ENCODE measurements around the gene RAPSN. TPM values are rescaled to one million over a fixed set of nuclear protein-coding genes. Genes with fewer than 3 reads are reported as not detected.

The RAPSN gene
- total RNA-seq, 1 experiment from 2014 or later = not detected

GRCh38 chr11:47396049-47396320 is 53.0 kb downstream of the RAPSN start:
- Histone ChIP-seq H2AFZ (ENCODE audit: low read length) (no peak overlapping the region), H3K9me3 (ENCODE audit: low read length) (no peaks in the 10 kb centered on the region), H3K4me3 (ENCODE audit: low read length) (no peak overlapping the region), H3K9ac (ENCODE audit: low read length) (no peak overlapping the region), H3K27ac (ENCODE audit: low read length) (no peak overlapping the region), H3K4me2 (ENCODE audit: low read length) (no peak overlapping the region), H4K20me1 (ENCODE audit: low read length) (no peaks in the 10 kb centered on the region), H3F3A (ENCODE audit: low read length, unreplicated experiment) (no peaks in the 10 kb centered on the region), H3K36me3 (ENCODE audit: low read depth, low read length) (no peaks in the 10 kb centered on the region), H3K9me2 (replicated peaks; ENCODE audit: low read length) (no peaks in the 10 kb centered on the region), H3K4me1 (ENCODE audit: insufficient read depth, low read length) (no peaks in the 10 kb centered on the region), H3K27me3 (ENCODE audit: low read length) (no peaks in the 10 kb centered on the region), H3K79me2 (ENCODE audit: low read length) (no peaks in the 10 kb centered on the region)
- TF ChIP-seq CTCF (conservative IDR thresholded peaks at IDR 0.05; ENCODE audit: low read depth, low read length) (no peak), EZH2 (IDR thresholded peaks at IDR 0.05; ENCODE audit: low read length, unreplicated experiment) (no peak), EZH2phosphoT487 (IDR thresholded peaks at IDR 0.05; ENCODE audit: borderline replicate concordance, low read length) (no peak)
- BruUV-seq (replicated peaks) = no TSS peak
- CTCF ChIA-PET = no interaction called here
- ATAC-seq = no peak
- intact Hi-C loops (cut with micrococcal nuclease) = no loop called here
- DNase-seq = no peak
- POLR2A ChIA-PET (ENCODE audit: unreplicated experiment) = no interaction called here

- Histone ChIP-seq H3K9ac (ENCODE audit: low read length) (no peak overlapping the region), H3K27me3 (ENCODE audit: low read length) (no peaks in the 10 kb centered on the region), H3K27ac (ENCODE audit: low read length) (no peak overlapping the region), H3K4me3 (ENCODE audit: low read length) (no peak overlapping the region), H3K9me3 (ENCODE audit: low read length) (no peaks in the 10 kb centered on the region), H3K79me2 (ENCODE audit: low read length) (no peaks in the 10 kb centered on the region), H2AFZ (ENCODE audit: low read length) (no peak overlapping the region), H3K36me3 (ENCODE audit: low read depth, low read length) (no peaks in the 10 kb centered on the region), H3F3A (ENCODE audit: low read length, unreplicated experiment) (no peaks in the 10 kb centered on the region), H3K4me1 (ENCODE audit: insufficient read depth, low read length) (no peaks in the 10 kb centered on the region), H3K9me2 (replicated peaks; ENCODE audit: low read length) (no peaks in the 10 kb centered on the region), H3K4me2 (ENCODE audit: low read length) (no peak overlapping the region), H4K20me1 (ENCODE audit: low read length) (no peaks in the 10 kb centered on the region)
- intact Hi-C loops (cut with micrococcal nuclease) = no loop called here
- CTCF ChIA-PET = no interaction called here
- TF ChIP-seq EZH2 (IDR thresholded peaks at IDR 0.05; ENCODE audit: low read length, unreplicated experiment) = no peak
- TF ChIP-seq EZH2phosphoT487 (IDR thresholded peaks at IDR 0.05; ENCODE audit: borderline replicate concordance, low read length) = no peak
- no peak for TF ChIP-seq CTCF (conservative IDR thresholded peaks at IDR 0.05; ENCODE audit: low read depth, low read length)
- no TSS peak for BruUV-seq (replicated peaks)
- POLR2A ChIA-PET (ENCODE audit: unreplicated experiment) = no interaction called here
- ATAC-seq (no peak), DNase-seq (no peak)
These were observed 53.5 kb downstream of the RAPSN start for GRCh38 chr11:47395223-47396048.

- intact Hi-C loops (cut with micrococcal nuclease) = no loop called here
- DNase-seq = no peak
- no peak for ATAC-seq
- Histone ChIP-seq H4K20me1 (ENCODE audit: low read length) (no peaks in the 10 kb centered on the region), H3K9ac (ENCODE audit: low read length) (no peak overlapping the region), H3K4me1 (ENCODE audit: insufficient read depth, low read length) (no peaks in the 10 kb centered on the region), H3K79me2 (ENCODE audit: low read length) (no peaks in the 10 kb centered on the region), H3K27me3 (ENCODE audit: low read length) (no peaks in the 10 kb centered on the region), H3K4me3 (ENCODE audit: low read length) (no peak overlapping the region), H3K9me3 (ENCODE audit: low read length) (no peaks in the 10 kb centered on the region), H3K36me3 (ENCODE audit: low read depth, low read length) (no peaks in the 10 kb centered on the region), H3K9me2 (replicated peaks; ENCODE audit: low read length) (no peaks in the 10 kb centered on the region), H2AFZ (ENCODE audit: low read length) (no peak overlapping the region), H3K27ac (ENCODE audit: low read length) (no peak overlapping the region), H3K4me2 (ENCODE audit: low read length) (no peak overlapping the region), H3F3A (ENCODE audit: low read length, unreplicated experiment) (no peaks in the 10 kb centered on the region)
- ChIA-PET POLR2A (ENCODE audit: unreplicated experiment) (no interaction called here), CTCF (no interaction called here)
- no TSS peak for BruUV-seq (replicated peaks)
- no peak for TF ChIP-seq EZH2phosphoT487 (IDR thresholded peaks at IDR 0.05; ENCODE audit: borderline replicate concordance, low read length)
These were observed 54.4 kb downstream of the RAPSN start for GRCh38 chr11:47394322-47395222.
